LoVo (cell line): ENCODE results near the gene VPS13C.

ENCODE experiments used
- DNase-seq: peaks from one replicate; pipeline ENCODE4 v3.0.0-alpha.2; 2016; ENCODE audit warnings: low spot score

VPS13C gene

DNA sequence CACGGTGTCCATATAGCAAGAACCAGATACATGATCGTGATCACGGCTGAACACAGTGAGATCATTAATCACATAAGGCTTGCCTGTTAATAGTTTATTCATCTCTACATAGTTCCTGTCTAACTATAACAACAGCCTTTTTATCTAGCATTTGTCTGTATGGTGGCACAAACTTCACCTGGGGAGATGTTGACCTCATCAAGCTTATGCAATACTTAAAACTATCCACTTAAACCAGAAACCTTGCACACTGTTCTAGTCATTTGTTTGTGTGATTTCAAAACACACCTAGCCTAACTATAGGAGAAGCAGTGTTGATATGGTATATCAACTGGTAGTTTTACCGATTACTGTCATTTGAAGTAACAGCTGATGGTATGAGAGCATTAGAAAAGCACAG lies 124.8 kb downstream of the VPS13C start:
- DNase-seq = no peak

DNA sequence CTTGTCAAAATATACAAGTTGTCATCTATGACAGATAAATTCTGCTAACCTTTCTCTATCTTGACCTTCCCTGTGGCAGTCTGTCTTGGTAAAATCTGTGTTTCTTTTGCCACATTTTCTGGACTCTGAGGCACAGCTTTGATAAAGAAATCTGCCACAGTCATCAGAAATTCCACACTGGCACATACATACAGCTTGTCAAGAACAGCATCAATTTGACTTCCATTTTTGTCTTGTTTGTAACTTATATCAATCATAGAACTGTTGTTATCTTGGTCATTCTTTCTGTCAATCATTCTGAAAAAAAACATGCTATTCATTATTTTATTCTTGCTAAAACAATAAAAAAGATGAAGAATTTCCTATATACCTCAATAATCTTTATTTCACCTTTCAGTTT lies 130.8 kb downstream of the VPS13C start:
- no peak for DNase-seq

DNA sequence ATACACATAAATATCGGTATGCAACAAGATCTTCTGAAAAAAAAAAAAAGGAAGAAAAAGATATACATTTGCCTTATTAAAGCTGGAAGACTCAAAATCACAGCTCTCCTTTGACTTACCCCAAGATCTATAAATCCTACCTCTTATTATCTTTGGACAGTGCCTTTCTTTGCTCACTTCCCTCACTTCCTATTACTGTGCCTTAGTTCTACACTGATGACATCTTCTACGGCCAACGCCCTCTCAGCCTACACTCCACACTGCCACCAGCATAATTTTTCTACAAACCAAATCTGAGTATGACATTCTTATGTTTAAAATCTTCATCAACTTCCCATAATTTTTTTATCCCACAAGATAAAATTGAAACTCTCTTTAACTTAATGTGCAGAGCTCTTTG lies 137.1 kb downstream of the VPS13C start:
- no peak for DNase-seq

DNA sequence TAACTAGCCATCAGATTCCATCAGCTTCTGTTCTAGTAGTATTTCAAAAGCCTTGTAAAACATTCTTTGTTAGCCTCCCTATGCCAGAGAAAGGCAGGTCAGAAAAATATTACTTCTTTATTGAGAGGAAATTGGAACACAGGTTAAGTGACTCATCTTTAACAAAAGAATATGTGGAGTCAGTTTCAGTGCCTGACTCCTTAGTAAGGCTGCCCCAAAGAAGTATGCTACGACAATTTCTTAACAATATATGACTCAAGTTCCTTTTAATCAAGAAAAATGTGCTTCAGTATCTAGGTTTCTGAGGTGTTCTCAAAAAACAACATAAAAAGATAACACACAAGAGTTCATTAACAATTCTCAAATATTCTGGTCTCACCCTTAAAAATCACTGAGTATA lies 139.2 kb downstream of the VPS13C start:
- DNase-seq = no peak

DNA sequence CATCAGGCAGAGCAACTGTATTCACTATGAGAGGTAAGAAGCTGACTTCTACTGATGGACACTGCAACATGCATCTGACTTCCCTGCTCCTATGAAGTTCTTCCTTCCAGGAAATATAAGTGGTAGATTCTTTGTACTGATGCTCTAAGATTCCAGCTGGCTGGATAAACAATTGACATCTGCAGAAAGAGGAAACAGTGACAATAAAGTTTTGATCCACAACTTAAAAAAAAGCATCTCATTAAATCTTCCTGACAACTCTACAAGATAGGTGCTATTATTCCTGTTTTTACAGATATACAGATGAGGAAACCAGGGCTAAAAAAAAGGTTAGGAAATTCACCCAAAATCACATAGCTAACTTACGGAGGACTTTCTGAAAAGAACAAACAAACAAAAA lies 142.8 kb downstream of the VPS13C start:
- DNase-seq = no peak

DNA sequence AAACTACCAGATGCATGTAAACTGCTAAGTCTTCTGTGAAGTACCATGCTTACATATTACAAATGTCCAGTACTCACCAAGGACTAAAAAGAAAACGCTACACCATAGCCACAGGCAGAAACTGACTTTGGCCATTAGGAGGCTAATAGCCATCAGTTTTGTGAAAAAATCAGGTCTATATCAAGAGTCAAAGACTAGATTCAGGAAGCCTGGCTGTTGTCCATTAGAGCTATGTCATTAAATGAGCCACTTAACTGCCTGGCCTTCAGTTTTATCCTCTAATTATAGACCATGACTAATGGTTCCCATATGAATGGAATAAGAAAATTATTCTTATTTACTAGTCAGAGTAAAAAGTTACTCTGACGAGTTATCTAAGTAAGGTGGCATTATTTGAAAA lies 144.1 kb downstream of the VPS13C start:
- no peak for DNase-seq

DNA sequence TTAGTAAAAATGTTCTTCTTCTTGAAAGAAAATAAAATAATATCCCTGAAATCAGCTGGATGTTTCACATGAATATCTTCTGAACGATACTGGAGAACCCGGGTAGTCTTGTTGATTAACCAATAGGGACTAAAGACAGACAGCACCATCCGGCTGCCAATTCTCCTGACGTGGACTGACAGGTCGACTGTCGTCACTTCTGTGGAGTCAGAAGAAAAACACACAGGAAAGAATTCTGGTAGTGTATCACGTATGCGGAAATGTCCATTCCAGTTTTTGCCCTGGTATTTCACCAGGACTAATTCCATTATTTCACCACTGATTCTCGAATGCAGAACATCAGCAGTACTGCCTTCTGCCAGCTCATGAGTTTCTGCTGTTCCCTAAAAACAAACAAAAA lies 144.6 kb downstream of the VPS13C start:
- DNase-seq = no peak

DNA sequence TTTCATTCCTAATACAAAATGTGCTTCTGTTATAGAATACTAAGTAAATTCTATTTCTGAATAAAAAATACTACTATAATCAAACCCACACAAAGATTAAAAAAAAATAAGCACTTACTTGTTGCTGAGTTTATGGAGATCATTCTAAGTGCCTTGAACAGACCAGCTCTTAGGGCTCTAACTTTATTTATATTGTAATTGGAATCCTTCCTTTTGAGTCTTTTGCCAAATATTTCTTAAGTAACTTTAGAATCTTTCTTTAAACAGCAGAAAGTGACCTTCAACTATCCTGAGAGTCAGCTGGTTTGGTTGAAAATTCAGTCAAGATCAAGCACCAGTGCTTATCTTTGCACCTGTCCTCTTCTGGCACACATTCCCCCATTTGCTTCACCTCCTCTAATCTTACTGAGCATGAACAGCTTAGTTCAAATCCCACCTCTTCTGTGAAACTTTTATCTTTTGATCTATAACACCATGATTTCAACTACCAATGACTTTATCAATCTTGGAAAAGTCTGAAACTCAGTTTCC lies 149.3 kb downstream of the VPS13C start:
- no peak for DNase-seq

DNA sequence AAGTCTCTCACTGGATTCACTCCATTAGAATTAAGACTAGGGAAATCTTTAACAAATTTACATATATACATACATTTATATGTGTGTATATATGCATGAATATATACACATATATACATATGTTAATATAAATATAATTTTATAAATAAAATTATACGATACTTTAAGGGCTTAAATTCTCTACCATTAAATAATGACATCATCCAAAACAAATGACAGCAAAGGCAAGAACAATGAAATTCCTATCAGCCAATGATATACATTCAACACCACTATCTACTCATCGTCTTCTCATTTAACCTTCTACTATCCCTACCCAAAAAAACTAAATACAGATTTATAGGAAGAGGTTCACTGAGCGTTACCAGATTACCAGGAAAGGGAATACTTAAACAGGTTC lies 152.0 kb downstream of the VPS13C start:
- no peak for DNase-seq

DNA sequence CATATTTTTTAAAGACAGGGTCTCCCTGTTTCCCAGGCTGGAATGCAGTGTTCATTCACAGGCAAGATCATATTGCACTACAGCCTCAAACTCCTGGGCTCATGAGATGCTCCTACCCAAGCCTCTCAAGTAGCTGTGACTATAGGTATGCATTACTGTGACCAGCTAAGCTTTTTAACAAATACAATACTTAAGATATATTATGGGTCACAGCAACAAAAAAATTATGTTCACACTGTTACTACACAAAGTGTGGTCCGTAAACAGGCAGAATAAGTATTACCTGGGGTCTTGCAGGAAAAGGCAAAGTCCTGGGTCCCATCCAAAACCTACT lies 152.5 kb downstream of the VPS13C start:
- no peak for DNase-seq

DNA sequence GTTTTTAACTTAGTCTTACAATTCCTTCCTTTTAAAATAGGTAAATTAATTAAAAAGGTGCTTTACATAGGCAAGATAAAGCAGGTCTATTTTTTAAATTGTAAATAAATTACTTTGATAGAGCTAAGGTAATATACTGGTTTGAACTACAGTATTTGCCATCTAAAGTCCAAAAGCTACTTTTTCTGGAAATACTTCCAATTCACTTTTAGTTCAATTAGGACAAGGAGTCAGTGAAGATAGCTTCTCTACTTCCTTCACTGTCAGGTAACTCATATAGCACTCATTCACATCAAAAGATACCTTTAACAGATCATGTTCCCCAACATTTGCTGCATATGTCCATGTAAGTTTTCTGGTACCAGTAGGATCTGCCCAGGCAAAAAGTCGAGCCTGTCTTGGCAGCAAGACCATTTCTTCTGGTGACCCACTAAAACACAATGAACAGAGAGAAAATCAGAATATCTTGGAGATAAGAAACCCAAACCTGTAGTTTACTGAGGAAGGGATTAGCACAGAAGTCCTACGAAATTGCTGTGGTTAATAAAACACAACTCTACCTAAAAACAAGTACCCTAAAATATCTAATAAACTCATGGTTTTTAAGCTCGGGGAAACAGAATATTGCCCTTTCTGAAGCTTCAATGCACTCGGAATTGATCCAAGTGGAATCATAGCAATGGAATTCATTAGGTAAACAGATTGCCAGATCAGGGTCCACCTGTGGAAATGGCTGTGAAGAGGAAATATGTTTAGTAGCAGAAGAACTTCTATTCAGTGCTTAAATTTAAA lies 153.1 kb downstream of the VPS13C start:
- DNase-seq = no peak

DNA sequence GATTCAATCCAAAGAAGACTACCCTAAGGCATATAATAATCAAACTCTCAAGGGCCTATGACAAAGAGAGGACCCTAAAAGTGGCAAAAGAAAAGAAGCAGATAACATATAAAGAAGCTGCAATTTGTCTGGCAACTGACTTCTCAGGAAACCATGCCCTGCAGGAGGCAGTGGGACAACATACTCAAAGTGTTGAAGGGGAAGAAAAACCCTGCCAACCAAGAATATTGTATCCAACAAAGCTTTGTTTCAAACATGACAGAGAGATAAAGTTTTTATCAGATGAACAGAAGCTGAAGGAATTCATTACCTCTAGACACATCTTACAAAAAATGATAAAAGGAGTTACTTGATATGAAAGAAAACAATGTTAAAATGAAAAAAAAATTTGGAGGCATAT lies 167.1 kb downstream of the VPS13C start:
- no peak for DNase-seq

DNA sequence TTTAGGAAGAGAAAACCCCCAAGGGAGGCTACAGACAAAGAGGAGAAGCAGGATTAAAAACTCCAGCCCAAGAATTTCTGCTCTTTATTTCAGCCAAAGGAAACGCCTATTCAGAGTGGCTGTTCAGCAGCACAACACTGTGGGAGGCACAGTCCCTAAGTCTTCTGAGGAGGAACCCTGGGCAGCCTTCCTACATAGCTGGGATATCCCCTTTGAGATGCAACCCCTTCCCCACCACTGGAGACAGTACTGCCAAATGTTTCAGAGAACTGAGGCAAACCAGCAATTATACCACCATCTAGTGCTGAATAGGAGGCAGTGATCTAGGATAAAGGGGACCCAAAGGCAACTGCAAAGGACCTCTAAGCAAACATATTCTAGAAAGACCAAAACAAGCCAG lies 168.1 kb downstream of the VPS13C start:
- DNase-seq = no peak

DNA sequence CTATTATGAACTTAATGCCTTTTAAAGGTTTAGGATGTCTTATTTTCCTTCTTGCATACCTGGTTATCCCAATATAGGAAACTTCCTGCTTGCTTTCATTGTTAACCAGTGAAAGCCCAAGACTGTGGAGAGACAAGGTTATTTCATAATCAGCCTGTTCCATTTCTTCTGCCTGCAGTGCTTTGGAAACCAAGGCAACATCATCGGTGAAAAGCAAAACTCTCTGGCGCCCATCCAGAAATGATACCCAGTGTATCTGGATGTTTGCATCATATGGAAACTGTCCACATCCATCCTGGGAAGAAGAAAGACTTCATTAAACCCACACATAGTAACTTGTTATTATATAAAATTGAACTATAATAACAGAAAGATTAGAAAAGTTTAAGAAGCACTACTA lies 170.1 kb downstream of the VPS13C start:
- DNase-seq = no peak

DNA sequence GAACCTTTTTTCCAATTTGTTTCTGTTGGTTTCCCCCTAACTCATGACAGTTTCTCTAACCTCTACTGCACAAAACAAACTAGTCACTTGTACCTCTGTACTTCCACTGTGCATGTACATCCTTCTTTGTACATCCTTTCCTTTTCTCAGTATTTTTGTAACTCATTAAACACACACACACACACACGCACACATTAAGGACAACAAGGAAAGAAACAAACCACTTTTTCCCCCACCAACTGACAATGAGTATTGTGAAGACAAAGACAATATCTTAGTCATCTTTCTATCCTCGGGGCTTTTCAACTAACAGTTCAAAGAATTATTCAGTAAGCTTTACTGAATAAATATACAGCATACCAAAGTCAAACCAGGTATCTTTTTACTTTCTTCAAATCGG lies 170.5 kb downstream of the VPS13C start:
- no peak for DNase-seq

DNA sequence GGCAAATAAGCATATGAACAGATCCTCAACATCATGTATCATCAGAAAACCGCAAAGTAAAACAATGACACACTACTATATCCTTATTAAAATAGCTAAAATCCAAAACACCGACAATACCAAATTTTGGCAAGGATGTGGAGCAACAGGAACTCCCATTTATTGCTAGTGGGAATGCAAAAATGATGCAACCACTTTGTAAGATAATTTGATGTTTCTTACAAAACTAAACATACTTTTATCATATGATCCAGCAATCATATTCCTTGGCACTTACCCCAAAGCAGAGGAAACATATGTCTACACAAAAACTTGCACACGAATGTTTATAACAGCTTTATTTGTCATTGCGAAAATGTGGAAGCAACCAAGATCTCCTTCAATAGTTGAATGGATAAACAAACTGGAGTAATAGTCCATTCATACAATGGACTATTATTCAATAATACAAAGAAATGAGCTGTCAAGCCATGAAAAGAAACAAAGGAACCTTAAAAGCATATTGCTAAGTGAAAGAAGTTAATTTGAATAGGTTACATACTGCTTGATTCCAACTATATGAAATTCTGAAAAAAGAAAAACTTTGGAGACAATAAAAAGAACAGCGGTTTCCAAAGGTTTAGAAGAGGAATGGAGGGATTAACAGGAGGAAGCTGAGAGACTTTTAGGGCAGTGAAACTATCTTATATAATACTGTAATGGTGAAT lies 172.0 kb downstream of the VPS13C start:
- DNase-seq = no peak

DNA sequence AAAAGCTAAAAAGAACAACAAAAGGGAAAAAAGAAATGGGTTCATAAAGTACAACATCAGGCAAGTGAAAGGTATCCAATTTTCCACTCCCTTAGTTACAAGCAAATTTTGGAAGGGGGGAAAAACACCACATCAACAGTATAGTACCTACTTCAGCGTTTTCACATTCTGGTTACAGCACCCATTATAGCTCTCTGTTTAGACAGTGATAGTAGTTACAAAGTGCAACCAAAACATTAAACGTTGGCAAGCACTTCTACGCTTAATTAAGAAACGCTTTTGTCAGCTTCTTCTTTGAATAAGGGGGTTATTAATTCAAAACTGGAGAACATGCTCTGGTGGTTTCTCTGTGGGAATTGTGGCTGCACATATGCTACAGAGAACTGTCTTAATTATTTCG lies 180.2 kb downstream of the VPS13C start:
- DNase-seq = no peak

DNA sequence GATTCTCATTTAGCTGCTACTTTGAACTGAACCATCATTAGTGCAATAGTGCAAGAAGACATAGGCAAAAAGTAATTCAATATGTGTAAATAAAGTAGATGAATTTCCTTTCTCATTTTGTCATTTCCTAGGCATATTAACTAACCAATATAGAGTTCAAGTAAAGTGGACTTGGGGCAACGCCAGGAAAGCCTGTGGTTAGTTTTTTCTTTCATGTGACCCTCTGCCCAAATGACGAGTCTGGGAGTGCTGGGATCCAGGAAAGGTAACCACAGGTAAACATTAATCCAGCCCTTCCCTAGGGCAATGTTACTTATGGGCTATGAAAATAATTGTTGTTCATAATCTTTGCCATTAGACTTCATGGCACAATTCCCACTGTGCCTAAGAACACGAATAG lies 181.0 kb downstream of the VPS13C start:
- DNase-seq = peak; percentile 80

DNA sequence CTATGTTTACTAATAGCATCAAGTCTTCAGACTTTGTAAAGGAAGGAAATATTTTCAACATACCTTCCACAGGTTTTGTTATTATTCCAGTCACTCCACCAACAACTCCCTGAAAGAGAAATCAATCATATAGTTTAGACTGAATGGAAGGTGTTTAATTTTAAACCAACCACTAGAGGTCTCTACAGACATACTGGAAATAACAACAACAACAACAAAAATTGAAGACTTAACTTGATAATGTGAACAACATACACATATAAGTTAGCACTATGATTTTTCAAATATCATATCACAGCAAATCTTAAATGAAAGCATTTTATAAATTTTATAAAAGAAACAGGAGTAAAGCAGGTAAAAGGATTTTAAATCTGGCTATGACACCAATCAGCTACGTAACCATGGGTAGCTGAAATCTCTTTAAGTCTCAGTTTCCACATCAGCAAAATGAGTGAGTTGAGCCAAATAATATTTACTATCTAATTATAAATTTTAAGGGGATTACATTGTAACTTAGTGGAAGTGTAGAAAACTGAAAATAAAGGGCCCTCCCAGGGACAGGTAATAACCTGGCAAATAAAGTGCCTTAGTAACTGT lies 188.2 kb downstream of the VPS13C start:
- DNase-seq = peak; percentile 34

DNA sequence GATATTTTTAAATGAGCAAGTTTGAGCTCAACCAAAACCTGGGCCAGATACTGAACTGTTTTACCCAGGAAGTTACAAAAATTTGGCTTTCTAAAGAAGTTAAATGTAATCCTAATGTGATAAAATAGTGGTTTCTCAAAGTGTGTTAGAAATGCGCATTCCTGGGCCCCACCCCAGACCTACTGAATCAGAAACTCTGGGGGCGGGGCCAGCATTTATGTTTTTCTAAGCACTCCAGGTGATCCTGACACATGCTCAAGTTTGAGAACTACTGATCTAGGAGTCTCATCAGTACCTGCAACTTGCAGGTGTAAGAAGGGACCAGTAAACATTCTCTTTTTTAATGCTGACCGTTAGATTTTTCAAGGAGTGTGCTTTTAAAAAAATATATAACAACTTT lies 190.6 kb downstream of the VPS13C start:
- DNase-seq = no peak

DNA sequence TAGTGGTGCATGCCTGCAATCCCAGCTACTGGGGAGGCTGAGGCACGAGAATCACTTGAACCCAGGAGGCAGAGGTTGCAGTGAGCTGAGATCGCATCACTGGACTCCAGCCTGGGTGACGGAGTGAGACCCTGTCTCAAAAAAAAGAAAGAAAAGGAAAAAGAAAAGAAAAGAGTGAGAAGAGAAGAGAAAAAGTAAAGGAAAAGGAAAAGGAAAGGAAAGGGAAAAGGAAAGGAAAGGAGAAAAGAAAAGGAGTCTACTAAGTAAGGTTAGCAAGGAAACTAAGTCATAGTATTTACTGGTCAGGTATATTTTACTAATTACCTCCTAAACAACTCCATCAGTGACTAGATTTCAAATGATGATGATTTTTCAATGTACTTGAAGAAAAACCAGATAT lies 198.3 kb downstream of the VPS13C start:
- DNase-seq = no peak

DNA sequence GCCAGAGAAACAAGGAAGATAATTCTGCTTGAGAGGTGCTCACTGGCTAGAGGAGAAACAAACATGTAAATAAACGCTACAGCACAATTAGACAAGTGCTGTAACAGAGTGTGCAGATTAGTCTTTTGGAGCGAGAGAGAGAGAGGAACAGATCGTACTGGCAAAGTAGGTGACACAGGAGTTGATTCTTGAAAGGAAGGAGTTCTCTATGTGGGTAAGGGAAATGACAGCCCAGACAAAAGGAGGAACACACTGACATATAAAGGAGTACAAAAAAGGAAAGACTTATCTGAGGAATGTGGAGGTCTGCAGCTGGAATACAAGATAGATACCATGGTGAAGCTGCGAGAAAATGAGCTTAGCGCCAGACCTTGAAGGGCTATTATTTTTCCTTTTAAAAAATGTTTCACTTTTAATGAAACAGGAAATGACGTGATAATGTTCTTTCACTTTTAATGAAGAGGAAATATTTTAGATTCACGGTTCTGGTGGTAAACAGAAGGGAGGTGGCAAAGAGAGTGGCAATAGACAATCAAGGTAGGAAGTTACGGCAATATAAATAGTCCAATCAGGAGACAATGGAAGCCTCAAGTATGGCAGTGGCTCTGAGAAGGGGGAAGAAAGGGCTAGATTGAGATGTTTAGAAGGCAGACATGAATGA lies 202.9 kb downstream of the VPS13C start:
- DNase-seq = no peak

DNA sequence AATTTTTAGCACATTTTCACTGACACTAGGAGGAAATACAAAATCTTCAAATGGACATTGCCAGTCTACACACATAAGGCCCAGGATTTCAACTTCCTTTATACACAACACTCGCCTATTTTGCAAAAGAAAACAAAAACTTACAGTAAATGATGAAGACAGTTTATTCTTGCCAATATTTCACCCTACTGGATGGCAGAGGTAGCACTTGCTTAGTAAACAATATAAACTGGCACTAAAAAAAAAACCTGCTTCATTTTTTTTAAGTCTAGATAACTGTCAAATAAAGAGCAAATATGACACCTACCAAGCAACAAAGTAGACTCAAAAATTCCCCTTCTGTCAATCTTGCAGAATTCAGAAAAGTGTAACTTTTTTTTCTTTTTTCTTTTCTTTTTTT lies 204.0 kb downstream of the VPS13C start:
- no peak for DNase-seq
